PC-3 (cell line): ENCODE measurements around the gene WDR89.

Experiments used
- CTCF ChIP-seq: fragments of 300-600 bp; sonication (generic); conservative IDR thresholded peaks from 2 replicates; pipeline ENCODE4 v1.5.1; 2017; ENCODE audit warnings: antibody characterized with exemption, low read depth, mild to moderate bottlenecking, low read length
- EZH2 ChIP-seq: fragments of 300-600 bp; sonication (generic); IDR thresholded peaks from one replicate; pipeline ENCODE4 v1.6.1; 2017; ENCODE audit warnings: antibody characterized with exemption, mild to moderate bottlenecking, low read length; ENCODE audit not compliant: unreplicated experiment

GRCh38 chr14:63605041-63605532 is 36.6 kb downstream of the WDR89 start:
- no peak for TF ChIP-seq CTCF
- no peak for TF ChIP-seq EZH2
